Memory B cell (primary cell): Measurements from ENCODE around the gene MPP3.

ENCODE experiments used
- ATAC-seq: fragments of 150-1000 bp; cut with Tn5 transposase; 2 replicates; pipeline ENCODE4 v1.10.0; 2021; ENCODE audit warnings: low read depth, mild to moderate bottlenecking, moderate library complexity
- DNase-seq, 2 donors: peaks; one replicate each; pipeline ENCODE4 v3.0.0; 2022; ENCODE audit warnings: low spot score in 2 of 2
- H3K27ac Mint-ChIP-seq: one replicate; pipeline ENCODE4 v1.8.0; 2022; ENCODE audit warnings: mild to moderate bottlenecking, moderate library complexity, mixed read lengths
- H3K27me3 Mint-ChIP-seq: one replicate; pipeline ENCODE4 v1.8.0; 2022; ENCODE audit warnings: mixed read lengths
- H3K36me3 Mint-ChIP-seq: one replicate; pipeline ENCODE4 v1.8.0; 2022; ENCODE audit warnings: mild to moderate bottlenecking, mixed read lengths
- H3K4me1 Mint-ChIP-seq: one replicate; pipeline ENCODE4 v1.8.0; 2022; ENCODE audit warnings: mixed read lengths
- H3K4me3 Mint-ChIP-seq: one replicate; pipeline ENCODE4 v1.8.0; 2022; ENCODE audit warnings: mild to moderate bottlenecking, moderate library complexity, mixed read lengths
- H3K9me3 Mint-ChIP-seq: one replicate; pipeline ENCODE4 v1.8.0; 2022; ENCODE audit warnings: mixed read lengths

MPP3 gene

DNA sequence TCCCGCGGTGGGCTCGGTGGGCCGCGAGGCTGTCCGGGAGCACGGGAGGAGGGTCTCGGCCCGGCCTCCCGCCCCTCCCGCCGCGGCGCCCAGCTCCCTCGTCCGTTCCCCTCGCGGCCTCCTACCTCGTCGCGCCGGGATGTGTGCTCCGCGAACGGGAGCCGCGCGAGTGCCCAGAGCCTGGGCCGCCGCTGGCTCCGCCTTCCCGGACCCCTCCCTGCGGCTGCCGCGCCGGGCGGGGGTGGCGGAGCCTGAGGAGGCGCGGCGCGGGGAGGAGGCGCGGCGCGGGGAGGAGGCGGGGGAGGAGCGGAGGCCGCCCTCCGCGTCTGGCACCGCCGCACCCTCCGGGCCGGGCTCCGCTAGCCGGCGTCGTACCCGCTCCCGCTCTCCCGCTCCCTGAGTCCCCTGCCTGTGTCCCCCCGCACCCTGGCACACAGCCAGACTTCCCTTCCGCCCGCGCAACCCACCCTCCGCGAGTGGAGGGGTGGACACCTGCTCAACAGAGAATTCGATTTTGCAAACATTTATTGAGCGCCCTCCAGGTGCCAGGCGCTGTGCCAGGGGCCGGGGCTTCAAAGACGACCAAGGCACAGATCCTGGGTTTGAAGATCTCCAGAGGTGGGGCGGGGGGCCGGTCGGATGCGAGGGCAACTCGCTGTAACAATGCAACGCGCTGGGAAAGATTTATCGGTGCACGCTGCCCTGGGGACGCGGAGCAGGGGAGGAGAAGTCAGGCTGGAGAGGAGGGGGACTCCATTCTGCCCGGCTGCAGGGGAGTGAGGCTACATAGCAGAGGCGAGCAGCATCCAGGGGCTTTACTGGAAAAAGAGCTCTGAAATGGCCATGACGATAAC is at the start of gene MPP3:
TSS of gene MPP3 (minus strand) at position 171 of the 854 bp plus-strand sequence. CDS start 1,240 bp downstream, outside the sequence.
- ATAC-seq (peak; percentile 78), DNase-seq (peak in 1 of 2 donors; percentile 31)
- H3K4me3 Mint-ChIP-seq: peak within 1 kb of the TSS; percentile 79
- H3K4me1 Mint-ChIP-seq: peaks cover 9% of the 10 kb centered on the region
- H3K36me3 Mint-ChIP-seq: no peaks in the 10 kb centered on the region
- H3K9me3 Mint-ChIP-seq: no peaks in the 10 kb centered on the region
- peaks cover 22% of the 10 kb centered on the region for H3K27me3 Mint-ChIP-seq
- no peak within 1 kb of the TSS for H3K27ac Mint-ChIP-seq

GRCh38 chr17:43881758-43882505 is 49.0 kb upstream of the MPP3 start:
- H3K4me1 Mint-ChIP-seq: no peaks in the 10 kb centered on the region
- no peak for DNase-seq
- H3K36me3 Mint-ChIP-seq: no peaks in the 10 kb centered on the region
- ATAC-seq: no peak
- H3K27ac Mint-ChIP-seq: no peak overlapping the region
- H3K9me3 Mint-ChIP-seq: no peaks in the 10 kb centered on the region
- peaks cover 18% of the 10 kb centered on the region for H3K27me3 Mint-ChIP-seq
- H3K4me3 Mint-ChIP-seq: no peak overlapping the region

GRCh38 chr17:43881181-43881580 is 48.2 kb upstream of the MPP3 start:
- H3K27ac Mint-ChIP-seq: no peak overlapping the region
- no peak overlapping the region for H3K4me3 Mint-ChIP-seq
- no peak for DNase-seq
- no peak for ATAC-seq
- no peaks in the 10 kb centered on the region for H3K36me3 Mint-ChIP-seq
- no peaks in the 10 kb centered on the region for H3K9me3 Mint-ChIP-seq
- no peaks in the 10 kb centered on the region for H3K4me1 Mint-ChIP-seq
- H3K27me3 Mint-ChIP-seq: peaks cover 18% of the 10 kb centered on the region

DNA sequence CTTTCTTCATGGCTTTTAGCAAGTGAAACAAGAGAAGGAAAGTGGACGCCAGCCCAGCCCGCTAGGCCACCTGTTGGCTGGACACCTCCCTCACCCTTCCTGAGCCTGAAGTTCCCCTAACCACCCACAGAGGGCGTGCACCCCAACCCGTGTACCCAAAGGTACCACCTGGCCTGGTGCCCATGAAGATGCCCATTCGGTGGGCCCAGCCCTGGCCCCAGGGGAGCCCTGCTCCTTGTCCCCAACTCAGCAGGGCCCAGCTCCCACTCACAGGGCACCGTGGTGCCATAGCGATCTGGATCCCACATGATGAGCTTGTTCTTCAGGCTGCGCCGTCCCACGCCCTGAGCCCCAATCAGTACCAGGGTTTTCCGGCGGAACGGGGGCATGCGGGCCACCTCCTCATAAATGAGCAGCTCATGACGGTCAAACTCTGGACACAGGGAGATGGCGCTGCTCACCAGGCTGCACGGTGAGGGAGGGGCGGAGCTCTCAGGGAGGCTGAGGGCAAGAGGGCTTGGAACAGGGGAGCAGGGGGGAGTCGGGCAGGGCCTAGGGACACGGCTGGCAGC is 47.6 kb upstream of the MPP3 start:
- DNase-seq: peak in 1 of 2 donors; percentile 39
- Mint-ChIP-seq H3K27me3 (peaks cover 18% of the 10 kb centered on the region), H3K4me1 (no peaks in the 10 kb centered on the region)

GRCh38 chr17:43879723-43880419 is 46.9 kb upstream of the MPP3 start:
- ATAC-seq (no peak), DNase-seq (no peak)
- H3K27ac Mint-ChIP-seq: no peak overlapping the region
- no peaks in the 10 kb centered on the region for H3K9me3 Mint-ChIP-seq
- no peak overlapping the region for H3K4me3 Mint-ChIP-seq
- no peaks in the 10 kb centered on the region for H3K36me3 Mint-ChIP-seq
- peaks cover 20% of the 10 kb centered on the region for H3K27me3 Mint-ChIP-seq
- H3K4me1 Mint-ChIP-seq: no peaks in the 10 kb centered on the region

More for the DNA sequence above, 47.6 kb upstream of the MPP3 start:
- Mint-ChIP-seq H3K36me3 (no peaks in the 10 kb centered on the region), H3K4me3 (no peak overlapping the region), H3K9me3 (no peaks in the 10 kb centered on the region), H3K27ac (no peak overlapping the region)
- peak; percentile 44 for ATAC-seq

DNA sequence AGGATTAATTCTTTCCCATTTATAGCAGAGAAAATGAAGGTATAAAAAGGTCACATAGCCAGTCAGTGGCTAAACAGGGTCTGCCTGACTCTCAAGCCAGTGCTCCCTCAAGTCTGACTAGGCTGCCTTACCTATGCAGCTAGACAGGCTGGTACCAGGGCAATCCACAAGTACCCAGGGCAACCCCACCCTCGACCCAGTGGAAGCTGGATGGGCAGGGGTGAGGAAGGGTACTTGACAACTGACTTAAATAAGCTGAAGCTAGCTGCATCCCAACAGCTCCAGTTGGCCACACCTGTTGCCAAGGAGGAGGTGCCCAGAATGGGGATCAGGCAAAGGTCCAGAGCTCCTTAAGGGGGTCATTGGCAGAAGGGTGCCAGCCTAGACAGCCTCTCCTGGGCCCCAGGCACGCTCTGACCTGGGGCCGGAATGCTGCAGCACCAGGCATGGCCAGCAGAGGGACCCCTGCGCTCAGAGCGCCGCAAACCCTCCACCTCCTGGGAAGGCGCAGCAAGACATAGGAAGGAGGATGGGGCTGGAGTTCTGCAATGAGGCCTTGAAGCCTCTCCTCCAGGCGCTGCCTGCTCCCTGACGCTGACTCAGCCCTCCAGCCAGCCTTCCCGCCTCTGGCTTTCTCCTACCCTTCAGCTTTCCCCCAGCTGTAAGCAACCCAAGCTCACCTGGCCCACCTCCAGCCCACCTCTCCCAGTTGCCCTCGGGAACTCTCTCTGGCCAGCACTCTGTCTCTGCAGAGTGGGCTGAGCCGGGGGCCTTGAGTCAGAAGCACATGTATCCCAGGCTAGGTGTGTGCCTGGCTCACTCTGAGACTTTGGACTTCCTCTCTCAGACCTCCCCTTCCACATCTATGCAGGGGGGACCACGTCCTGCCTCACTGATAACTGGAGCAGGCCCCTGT is 45.6 kb upstream of the MPP3 start:
- Mint-ChIP-seq H3K27ac (no peak overlapping the region), H3K9me3 (no peaks in the 10 kb centered on the region), H3K36me3 (no peaks in the 10 kb centered on the region), H3K27me3 (peaks cover 27% of the 10 kb centered on the region), H3K4me3 (no peak overlapping the region), H3K4me1 (no peaks in the 10 kb centered on the region)
- DNase-seq (peak; percentile 63 to 81), ATAC-seq (peak; percentile 89)

DNA sequence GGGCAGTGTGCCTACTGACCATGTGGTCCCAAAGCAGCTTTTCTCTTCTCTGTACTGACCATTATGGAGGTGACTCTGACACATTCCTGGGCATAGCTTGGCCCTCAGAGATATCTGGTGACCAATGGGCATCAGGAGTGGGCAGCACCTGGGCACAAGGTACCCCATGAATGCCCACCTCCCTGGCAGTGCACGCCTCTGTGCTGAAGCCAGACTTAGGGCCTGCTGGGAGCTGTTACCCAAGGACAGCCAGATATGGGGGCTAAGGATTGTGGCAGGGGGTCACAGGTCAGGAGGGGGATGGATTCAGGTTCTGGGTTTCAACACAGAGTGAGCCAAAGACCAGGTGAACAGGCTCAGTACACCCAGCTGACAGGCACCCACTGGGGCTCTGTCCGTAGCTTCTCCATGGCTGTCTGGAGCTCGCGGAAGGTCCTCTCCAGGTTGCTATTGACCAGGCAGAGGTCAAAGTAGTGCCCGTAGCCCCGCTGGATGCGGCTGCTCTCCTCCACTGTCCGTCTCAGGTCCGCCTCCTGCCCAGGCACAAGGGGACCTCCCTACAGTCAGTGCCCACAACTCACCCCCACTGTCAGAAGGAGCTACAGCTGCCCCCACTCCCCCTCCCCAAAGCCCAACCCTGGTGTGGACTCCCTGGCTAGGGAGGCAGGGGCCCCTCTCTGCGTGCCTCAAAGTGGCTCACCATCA is 44.7 kb upstream of the MPP3 start:
- ATAC-seq (no peak), DNase-seq (no peak)
- Mint-ChIP-seq H3K36me3 (no peaks in the 10 kb centered on the region), H3K9me3 (no peaks in the 10 kb centered on the region), H3K27ac (no peak overlapping the region), H3K4me3 (no peak overlapping the region), H3K4me1 (no peaks in the 10 kb centered on the region), H3K27me3 (peaks cover 24% of the 10 kb centered on the region)

DNA sequence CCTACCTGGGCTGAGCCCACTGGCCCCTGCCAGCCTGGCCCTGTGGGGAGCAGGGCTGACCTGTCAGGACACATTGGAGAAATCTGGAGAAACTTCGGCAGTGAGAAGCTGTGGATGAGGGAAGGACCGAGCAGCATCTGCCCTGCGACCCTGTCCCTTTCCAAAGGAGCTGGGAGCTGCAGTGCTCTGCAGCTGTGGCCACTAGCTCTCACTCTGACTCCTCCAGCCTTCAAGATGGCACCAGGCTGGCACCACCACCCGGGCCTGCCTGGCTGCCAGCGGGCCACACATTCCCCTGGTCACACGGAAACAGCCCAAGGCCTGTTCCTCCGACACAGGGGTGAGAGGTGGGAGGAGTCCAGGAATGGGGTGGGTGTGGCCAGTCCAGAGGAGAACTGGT is 44.1 kb upstream of the MPP3 start:
- no peak for ATAC-seq
- no peaks in the 10 kb centered on the region for H3K36me3 Mint-ChIP-seq
- no peak overlapping the region for H3K4me3 Mint-ChIP-seq

DNA sequence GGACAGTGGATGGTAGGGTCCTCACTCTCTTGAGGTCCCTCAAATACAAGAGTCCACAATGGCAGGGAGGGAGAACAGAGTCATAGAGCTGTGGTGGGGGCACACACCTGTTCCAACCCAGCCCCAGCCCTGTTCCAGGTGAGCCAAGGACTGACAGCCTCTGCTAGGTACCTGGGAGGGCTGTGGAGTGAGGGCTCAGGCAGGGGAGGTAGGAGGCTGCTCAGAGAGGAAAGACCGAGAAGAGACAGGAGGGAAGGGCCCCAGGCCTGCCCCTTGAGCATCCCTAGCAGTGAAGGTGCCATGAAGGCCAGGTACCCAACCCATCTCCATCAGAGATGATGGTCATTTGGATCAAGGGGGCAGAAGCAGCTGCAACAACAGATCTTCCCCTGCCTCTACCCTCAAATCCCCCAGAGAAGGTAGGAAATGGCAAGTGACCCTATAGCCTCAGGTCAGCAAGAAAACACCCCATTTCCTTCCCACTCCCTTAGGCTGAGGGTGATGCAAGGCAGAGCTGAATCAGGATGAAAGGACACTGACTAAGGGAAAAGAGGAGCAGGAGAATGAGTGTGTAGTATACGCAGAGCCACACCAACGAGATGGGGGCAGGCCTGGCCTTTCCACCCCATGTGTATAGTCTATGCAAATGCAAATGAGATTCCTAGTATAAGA is 42.7 kb upstream of the MPP3 start:
- no peak for DNase-seq
- H3K36me3 Mint-ChIP-seq: no peaks in the 10 kb centered on the region
- H3K27ac Mint-ChIP-seq: no peak overlapping the region
- no peaks in the 10 kb centered on the region for H3K9me3 Mint-ChIP-seq
- no peak for ATAC-seq
- no peak overlapping the region for H3K4me3 Mint-ChIP-seq
- H3K4me1 Mint-ChIP-seq: no peaks in the 10 kb centered on the region
- peaks cover 27% of the 10 kb centered on the region for H3K27me3 Mint-ChIP-seq

More for the DNA sequence above, 44.1 kb upstream of the MPP3 start:
- Mint-ChIP-seq H3K27me3 (peaks cover 27% of the 10 kb centered on the region), H3K27ac (no peak overlapping the region), H3K9me3 (no peaks in the 10 kb centered on the region), H3K4me1 (no peaks in the 10 kb centered on the region)
- DNase-seq: no peak

- H3K4me3 Mint-ChIP-seq: no peak overlapping the region
- no peak for DNase-seq
- no peaks in the 10 kb centered on the region for H3K4me1 Mint-ChIP-seq
- peaks cover 25% of the 10 kb centered on the region for H3K27me3 Mint-ChIP-seq
- ATAC-seq: no peak
- H3K27ac Mint-ChIP-seq: no peak overlapping the region
- no peaks in the 10 kb centered on the region for H3K9me3 Mint-ChIP-seq
- no peaks in the 10 kb centered on the region for H3K36me3 Mint-ChIP-seq
Observed at GRCh38 chr17:43874293-43874692, 41.3 kb upstream of the MPP3 start.

GRCh38 chr17:43873815-43874214 is 40.9 kb upstream of the MPP3 start:
- H3K27ac Mint-ChIP-seq: no peak overlapping the region
- DNase-seq: no peak
- ATAC-seq: no peak
- no peak overlapping the region for H3K4me3 Mint-ChIP-seq
- no peaks in the 10 kb centered on the region for H3K36me3 Mint-ChIP-seq
- H3K9me3 Mint-ChIP-seq: no peaks in the 10 kb centered on the region
- no peaks in the 10 kb centered on the region for H3K4me1 Mint-ChIP-seq
- H3K27me3 Mint-ChIP-seq: peaks cover 23% of the 10 kb centered on the region

DNA sequence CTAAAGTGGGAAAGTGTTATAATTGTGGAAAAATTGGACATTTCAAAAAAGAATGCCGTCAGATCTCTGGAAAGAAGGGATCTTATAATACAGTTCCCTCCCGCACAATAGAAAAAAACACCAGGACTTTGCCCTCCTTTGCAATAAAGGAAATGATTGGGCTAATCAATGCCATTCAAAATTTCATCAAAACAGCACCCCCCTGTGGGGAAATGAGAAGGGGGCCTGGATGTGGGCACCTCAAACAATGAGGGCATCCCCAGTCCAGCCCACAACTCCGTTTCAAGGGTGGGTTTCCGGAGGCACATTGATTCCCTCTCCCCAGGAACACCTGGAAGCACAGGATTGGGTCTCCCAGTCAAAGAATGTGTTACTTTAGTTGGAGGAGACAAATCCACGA is 40.1 kb upstream of the MPP3 start:
- Mint-ChIP-seq H3K4me3 (no peak overlapping the region), H3K9me3 (peaks cover 4% of the 10 kb centered on the region), H3K27ac (no peak overlapping the region), H3K36me3 (peaks cover 2% of the 10 kb centered on the region), H3K27me3 (peaks cover 29% of the 10 kb centered on the region), H3K4me1 (no peaks in the 10 kb centered on the region)
- no peak for ATAC-seq
- no peak for DNase-seq
